Measurements from ENCODE around the gene AMBRA1. TPM values are rescaled to one million over a fixed set of nuclear protein-coding genes. Genes with fewer than 3 reads are reported as not detected.
A peak's percentile ranks its signal among the peaks of the same experiment; 100 is the strongest.

AMBRA1 gene
- total RNA-seq, 1 donor from 2014 or later: 29.4 TPM

DNA sequence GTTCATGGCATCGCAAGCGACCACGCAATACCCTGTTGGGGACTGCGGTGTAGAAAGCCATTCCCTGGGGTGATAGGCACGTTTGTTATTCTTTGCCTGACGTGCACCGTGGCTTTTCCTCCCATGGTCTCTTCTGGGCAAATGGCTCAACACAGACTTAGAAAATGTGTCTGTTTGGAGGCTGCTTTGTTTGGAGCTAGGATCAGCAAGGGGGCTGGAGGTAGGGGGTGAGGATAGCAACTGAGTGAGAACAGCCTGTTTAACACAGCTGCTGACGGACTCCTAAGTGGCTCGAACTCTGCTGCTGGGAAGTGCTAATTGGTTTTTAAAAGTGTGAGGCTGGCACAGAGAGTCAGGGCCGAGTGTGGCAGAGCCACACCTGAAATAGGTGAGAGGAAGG is 186.2 kb downstream of the AMBRA1 start:
- Mint-ChIP-seq H3K36me3 (ENCODE audit: low read depth, unreplicated experiment) (peaks cover 25% of the 10 kb centered on the region), H3K9me3 (ENCODE audit: unreplicated experiment) (no peaks in the 10 kb centered on the region), H3K4me3 (ENCODE audit: unreplicated experiment) (no peak overlapping the region), H3K4me1 (ENCODE audit: low read depth, unreplicated experiment) (peaks cover 6% of the 10 kb centered on the region), H3K27me3 (ENCODE audit: low read depth, unreplicated experiment) (no peaks in the 10 kb centered on the region), H3K27ac (ENCODE audit: unreplicated experiment) (no peak overlapping the region)
- Histone ChIP-seq H3K79me2 (ENCODE audit: insufficient read depth, low read length) (no peaks in the 10 kb centered on the region), H3K4me2 (ENCODE audit: low read length) (no peak overlapping the region), H2AFZ (ENCODE audit: low read depth, low read length) (no peak overlapping the region), H3K4me3 (ENCODE audit: insufficient read depth, low read depth, low read length) (no peak overlapping the region), H4K20me1 (ENCODE audit: insufficient read depth, low read length) (peaks cover 16% of the 10 kb centered on the region), H3K4me1 (ENCODE audit: insufficient read depth, low read length) (peaks cover 6% of the 10 kb centered on the region), H3K9ac (ENCODE audit: low read length) (no peak overlapping the region), H3K9me3 (ENCODE audit: insufficient read depth, low read depth, low read length) (no peaks in the 10 kb centered on the region), H3K27me3 (ENCODE audit: insufficient read depth, low read length) (no peaks in the 10 kb centered on the region), H3K27ac (ENCODE audit: low read depth, low read length) (no peak overlapping the region), H3K36me3 (ENCODE audit: insufficient read depth, low read length) (peaks cover 5% of the 10 kb centered on the region)
- DNase-seq (ENCODE audit: low read depth) (no peak), FAIRE-seq (no peak)
- no peak for TF ChIP-seq EZH2 (IDR thresholded peaks at IDR 0.05; ENCODE audit: insufficient read depth, low read length)
- TF ChIP-seq, protein P1, sequence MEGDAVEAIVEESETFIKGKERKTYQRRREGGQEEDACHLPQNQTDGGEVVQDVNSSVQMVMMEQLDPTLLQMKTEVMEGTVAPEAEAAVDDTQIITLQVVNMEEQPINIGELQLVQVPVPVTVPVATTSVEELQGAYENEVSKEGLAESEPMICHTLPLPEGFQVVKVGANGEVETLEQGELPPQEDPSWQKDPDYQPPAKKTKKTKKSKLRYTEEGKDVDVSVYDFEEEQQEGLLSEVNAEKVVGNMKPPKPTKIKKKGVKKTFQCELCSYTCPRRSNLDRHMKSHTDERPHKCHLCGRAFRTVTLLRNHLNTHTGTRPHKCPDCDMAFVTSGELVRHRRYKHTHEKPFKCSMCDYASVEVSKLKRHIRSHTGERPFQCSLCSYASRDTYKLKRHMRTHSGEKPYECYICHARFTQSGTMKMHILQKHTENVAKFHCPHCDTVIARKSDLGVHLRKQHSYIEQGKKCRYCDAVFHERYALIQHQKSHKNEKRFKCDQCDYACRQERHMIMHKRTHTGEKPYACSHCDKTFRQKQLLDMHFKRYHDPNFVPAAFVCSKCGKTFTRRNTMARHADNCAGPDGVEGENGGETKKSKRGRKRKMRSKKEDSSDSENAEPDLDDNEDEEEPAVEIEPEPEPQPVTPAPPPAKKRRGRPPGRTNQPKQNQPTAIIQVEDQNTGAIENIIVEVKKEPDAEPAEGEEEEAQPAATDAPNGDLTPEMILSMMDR (IDR thresholded peaks at IDR 0.05; ENCODE audit: insufficient read depth, low read depth, low read length): no peak

DNA sequence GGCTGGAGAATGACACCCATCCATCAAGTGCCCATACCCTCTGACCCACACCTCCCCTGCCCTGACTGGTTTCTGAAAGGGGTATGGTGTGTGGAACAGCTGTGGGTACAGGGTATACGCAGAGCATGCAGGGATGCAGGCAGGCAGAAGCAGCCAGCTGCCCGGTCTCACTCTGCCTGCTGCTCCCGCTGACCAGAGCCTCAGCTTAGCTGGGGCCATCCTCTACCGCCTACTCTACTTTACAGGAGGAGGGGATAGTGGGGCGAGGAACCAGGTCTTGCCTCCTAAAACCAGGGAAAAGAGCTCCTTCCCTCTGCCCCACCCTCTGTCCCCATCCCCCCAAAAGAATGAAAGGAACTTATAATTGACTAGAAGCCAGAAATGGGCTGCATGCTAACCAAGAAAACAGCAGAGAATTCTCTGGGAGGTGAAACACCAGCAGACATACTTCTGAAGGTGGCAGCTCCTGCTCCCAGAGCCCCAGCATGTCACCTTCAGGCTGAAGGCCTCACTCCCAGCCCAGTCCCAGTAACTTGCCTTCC is 189.3 kb downstream of the AMBRA1 start:
- H3K9ac ChIP-seq (ENCODE audit: low read length): no peak overlapping the region
- H2AFZ ChIP-seq (ENCODE audit: low read depth, low read length): no peak overlapping the region
- Mint-ChIP-seq H3K4me3 (ENCODE audit: unreplicated experiment) (no peak overlapping the region), H3K27me3 (ENCODE audit: low read depth, unreplicated experiment) (no peaks in the 10 kb centered on the region), H3K27ac (ENCODE audit: unreplicated experiment) (no peak overlapping the region), H3K9me3 (ENCODE audit: unreplicated experiment) (no peaks in the 10 kb centered on the region), H3K36me3 (ENCODE audit: low read depth, unreplicated experiment) (peaks cover 30% of the 10 kb centered on the region), H3K4me1 (ENCODE audit: low read depth, unreplicated experiment) (peaks cover 6% of the 10 kb centered on the region)
- H3K4me3 ChIP-seq (ENCODE audit: insufficient read depth, low read depth, low read length): no peak overlapping the region
- no peaks in the 10 kb centered on the region for H3K79me2 ChIP-seq (ENCODE audit: insufficient read depth, low read length)
- H3K36me3 ChIP-seq (ENCODE audit: insufficient read depth, low read length): peaks cover 5% of the 10 kb centered on the region
- H3K27ac ChIP-seq (ENCODE audit: low read depth, low read length): no peak overlapping the region
- no peaks in the 10 kb centered on the region for H3K27me3 ChIP-seq (ENCODE audit: insufficient read depth, low read length)
- FAIRE-seq (no peak), DNase-seq (ENCODE audit: low read depth) (no peak)
- H3K4me1 ChIP-seq (ENCODE audit: insufficient read depth, low read length): peaks cover 6% of the 10 kb centered on the region
- peak overlapping the region; percentile 3 for H3K4me2 ChIP-seq (ENCODE audit: low read length)
- TF ChIP-seq EZH2 (IDR thresholded peaks at IDR 0.05; ENCODE audit: insufficient read depth, low read length): no peak
- TF ChIP-seq, protein P1 (IDR thresholded peaks at IDR 0.05; ENCODE audit: insufficient read depth, low read depth, low read length): no peak
- H4K20me1 ChIP-seq (ENCODE audit: insufficient read depth, low read length): peaks cover 20% of the 10 kb centered on the region
- no peaks in the 10 kb centered on the region for H3K9me3 ChIP-seq (ENCODE audit: insufficient read depth, low read depth, low read length)
